ENCODE results near the gene FCRL6. TPM values are rescaled to one million over a fixed set of nuclear protein-coding genes. Genes with fewer than 3 reads are reported as not detected.

FCRL6 gene
- polyA plus RNA-seq, 1 donor (not counting 4 experiments of a cell fraction or from before 2014, with no cell fraction given): not detected

GRCh38 chr1:159790237-159790917 lies 11.8 kb upstream of the FCRL6 start:
- no peaks in the 10 kb centered on the region for H3K36me3 ChIP-seq (ENCODE audit: control insufficient read depth in 2 of 2, extremely low read depth in 1 of 2, insufficient read depth in 2 of 2, low read length in 2 of 2)
- no peak overlapping the region for H3K4me2 ChIP-seq (ENCODE audit: control insufficient read depth, extremely low read depth, insufficient read depth, low read depth, low read length)
- H3K79me2 ChIP-seq (ENCODE audit: control insufficient read depth, insufficient read depth, low read length): no peaks in the 10 kb centered on the region
- peak; percentile 66 to 67 (median 67) for TF ChIP-seq CTCF (optimal IDR thresholded peaks at IDR 0.05 in 1 of 3, IDR thresholded peaks at IDR 0.05 in 1 of 3, conservative IDR thresholded peaks at IDR 0.05 in 1 of 3; ENCODE audit: extremely low read depth in 1 of 3, insufficient read depth in 2 of 3, low read length in 3 of 3)
- no peak for TF ChIP-seq EZH2 (IDR thresholded peaks at IDR 0.05; ENCODE audit: low read length)
- no peaks in the 10 kb centered on the region for H4K20me1 ChIP-seq (ENCODE audit: control insufficient read depth, extremely low read depth, insufficient read depth, low read length)
- H2AFZ ChIP-seq (ENCODE audit: control insufficient read depth, low read length): no peak overlapping the region
- no peak overlapping the region for H3K9ac ChIP-seq (ENCODE audit: control insufficient read depth, extremely low read depth, insufficient read depth, low read length)
- peaks cover 5% of the 10 kb centered on the region for H3K27me3 ChIP-seq (ENCODE audit: control insufficient read depth, extremely low read depth, insufficient read depth, low read length)
- H3K9me3 ChIP-seq (ENCODE audit: control insufficient read depth, low read depth, low read length): no peaks in the 10 kb centered on the region
- H3K27ac ChIP-seq (ENCODE audit: control insufficient read depth, insufficient read depth, low read length): no peak overlapping the region
- no peak for DNase-seq (ENCODE audit: low read depth, low spot score)
- H3K4me1 ChIP-seq (ENCODE audit: control insufficient read depth, extremely low read depth, insufficient read depth, low read length): peaks cover 8% of the 10 kb centered on the region
- H3K9me1 ChIP-seq (ENCODE audit: control insufficient read depth, extremely low read depth, insufficient read depth, low read length): no peaks in the 10 kb centered on the region
- FAIRE-seq: peak; percentile 63
- no peak overlapping the region for H3K4me3 ChIP-seq (ENCODE audit: control insufficient read depth in 2 of 3, extremely low read depth in 1 of 3, insufficient read depth in 2 of 3, low read depth in 1 of 3, low read length in 3 of 3)
- dilution Hi-C loops (cut with MboI; ENCODE audit: extremely low pct_ligation_motif_present, low sequenced_read_pairs): loop anchor here (25.0 kb wide), 1 partner anchor 247 kb away; the partner anchor contains the start of gene PIGM

GRCh38 chr1:159791031-159791430 lies 11.1 kb upstream of the FCRL6 start:
- H2AFZ ChIP-seq (ENCODE audit: control insufficient read depth, low read length): no peak overlapping the region
- no peak for DNase-seq (ENCODE audit: low read depth, low spot score)
- dilution Hi-C loops (cut with MboI; ENCODE audit: extremely low pct_ligation_motif_present, low sequenced_read_pairs): loop anchor here (25.0 kb wide), 1 partner anchor 246 kb away; the partner anchor contains the start of gene PIGM
- H3K79me2 ChIP-seq (ENCODE audit: control insufficient read depth, insufficient read depth, low read length): no peaks in the 10 kb centered on the region
- no peak for TF ChIP-seq CTCF (optimal IDR thresholded peaks at IDR 0.05 in 1 of 3, IDR thresholded peaks at IDR 0.05 in 1 of 3, conservative IDR thresholded peaks at IDR 0.05 in 1 of 3; ENCODE audit: extremely low read depth in 1 of 3, insufficient read depth in 2 of 3, low read length in 3 of 3)
- TF ChIP-seq EZH2 (IDR thresholded peaks at IDR 0.05; ENCODE audit: low read length): no peak
- no peaks in the 10 kb centered on the region for H3K9me1 ChIP-seq (ENCODE audit: control insufficient read depth, extremely low read depth, insufficient read depth, low read length)
- peaks cover 8% of the 10 kb centered on the region for H3K4me1 ChIP-seq (ENCODE audit: control insufficient read depth, extremely low read depth, insufficient read depth, low read length)
- no peaks in the 10 kb centered on the region for H4K20me1 ChIP-seq (ENCODE audit: control insufficient read depth, extremely low read depth, insufficient read depth, low read length)
- no peaks in the 10 kb centered on the region for H3K9me3 ChIP-seq (ENCODE audit: control insufficient read depth, low read depth, low read length)
- H3K27ac ChIP-seq (ENCODE audit: control insufficient read depth, insufficient read depth, low read length): no peak overlapping the region
- no peaks in the 10 kb centered on the region for H3K36me3 ChIP-seq (ENCODE audit: control insufficient read depth in 2 of 2, extremely low read depth in 1 of 2, insufficient read depth in 2 of 2, low read length in 2 of 2)
- no peak overlapping the region for H3K4me2 ChIP-seq (ENCODE audit: control insufficient read depth, extremely low read depth, insufficient read depth, low read depth, low read length)
- no peak overlapping the region for H3K4me3 ChIP-seq (ENCODE audit: control insufficient read depth in 2 of 3, extremely low read depth in 1 of 3, insufficient read depth in 2 of 3, low read depth in 1 of 3, low read length in 3 of 3)
- peaks cover 10% of the 10 kb centered on the region for H3K27me3 ChIP-seq (ENCODE audit: control insufficient read depth, extremely low read depth, insufficient read depth, low read length)
- FAIRE-seq: no peak
- no peak overlapping the region for H3K9ac ChIP-seq (ENCODE audit: control insufficient read depth, extremely low read depth, insufficient read depth, low read length)
